HFFc6 (cell line): ENCODE results near the gene ZNF14. TPM values are rescaled to one million over a fixed set of nuclear protein-coding genes. Genes with fewer than 3 reads are reported as not detected.
"Not testable (repeated sequence)": the region's sequence is repeated elsewhere in the genome, so short reads cannot be mapped to it uniquely, and the experiment has no call there.

Source experiments
- DNase-seq: peaks from one replicate; pipeline ENCODE4 v3.0.0-alpha.2; 2018
- H3K27ac Mint-ChIP-seq: 2 replicates; pipeline ENCODE4 v1.8.0; 2020; ENCODE audit warnings: mild to moderate bottlenecking, mixed read lengths
- H3K27me3 Mint-ChIP-seq: 2 replicates; pipeline ENCODE4 v1.8.0; 2021; ENCODE audit warnings: mild to moderate bottlenecking, moderate library complexity, mixed read lengths; ENCODE audit not compliant: insufficient read depth
- H3K36me3 Mint-ChIP-seq: 2 replicates; pipeline ENCODE4 v1.8.0; 2021; ENCODE audit warnings: low read depth, mixed read lengths
- H3K4me1 Mint-ChIP-seq: 2 replicates; pipeline ENCODE4 v1.8.0; 2020; ENCODE audit warnings: low read depth, mixed read lengths
- H3K4me3 Mint-ChIP-seq: 2 replicates; pipeline ENCODE4 v1.8.0; 2020; ENCODE audit warnings: mild to moderate bottlenecking, moderate library complexity, mixed read lengths
- H3K9me3 Mint-ChIP-seq: 2 replicates; pipeline ENCODE4 v1.8.0; 2020; ENCODE audit warnings: mild to moderate bottlenecking, mixed read lengths
- total RNA-seq, 6 experiments: library from RNA; stranded (reverse); fragmentation: NEBNext Ultra II Directional; extraction: Animal tissue kit (Norgen Biotek cat#: 25700); gene quantifications; 2 replicates in 1 of 6; 3 replicates in 5 of 6; pipeline ENCODE4 v1.2.3, GENCODE V29; 2021
- TF ChIP-seq, protein P1 (sequence below): fragments of 200-600 bp; sonication (generic); IDR thresholded peaks from 2 replicates; pipeline ENCODE4 v1.5.0; 2021; ENCODE audit warnings: antibody characterized with exemption, mild to moderate bottlenecking

ZNF14 gene
- total RNA-seq, 6 experiments from 2014 or later = 2.2 to 3.1 (median 2.8) TPM

DNA sequence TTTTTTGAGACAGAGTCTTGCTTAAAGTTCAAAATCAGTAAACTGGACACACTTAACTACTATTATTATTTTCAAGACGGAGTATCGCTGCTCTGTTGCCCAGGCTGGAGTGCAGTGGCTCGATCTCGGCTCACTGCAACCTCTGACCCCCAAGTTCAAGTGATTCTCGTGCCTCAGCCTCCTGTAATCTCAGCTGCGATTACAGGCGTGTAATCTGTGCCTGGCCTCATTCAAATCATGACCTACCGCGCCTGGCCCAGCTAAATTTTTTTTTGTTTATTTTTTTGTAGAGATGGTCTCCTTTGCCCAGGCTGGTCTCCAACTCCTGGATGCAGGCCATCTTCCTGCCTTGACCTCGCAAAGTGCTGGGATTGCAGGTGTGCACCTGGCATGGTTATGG lies 41.2 kb downstream of the ZNF14 start:
- no peaks in the 10 kb centered on the region for H3K4me1 Mint-ChIP-seq
- TF ChIP-seq, protein P1, sequence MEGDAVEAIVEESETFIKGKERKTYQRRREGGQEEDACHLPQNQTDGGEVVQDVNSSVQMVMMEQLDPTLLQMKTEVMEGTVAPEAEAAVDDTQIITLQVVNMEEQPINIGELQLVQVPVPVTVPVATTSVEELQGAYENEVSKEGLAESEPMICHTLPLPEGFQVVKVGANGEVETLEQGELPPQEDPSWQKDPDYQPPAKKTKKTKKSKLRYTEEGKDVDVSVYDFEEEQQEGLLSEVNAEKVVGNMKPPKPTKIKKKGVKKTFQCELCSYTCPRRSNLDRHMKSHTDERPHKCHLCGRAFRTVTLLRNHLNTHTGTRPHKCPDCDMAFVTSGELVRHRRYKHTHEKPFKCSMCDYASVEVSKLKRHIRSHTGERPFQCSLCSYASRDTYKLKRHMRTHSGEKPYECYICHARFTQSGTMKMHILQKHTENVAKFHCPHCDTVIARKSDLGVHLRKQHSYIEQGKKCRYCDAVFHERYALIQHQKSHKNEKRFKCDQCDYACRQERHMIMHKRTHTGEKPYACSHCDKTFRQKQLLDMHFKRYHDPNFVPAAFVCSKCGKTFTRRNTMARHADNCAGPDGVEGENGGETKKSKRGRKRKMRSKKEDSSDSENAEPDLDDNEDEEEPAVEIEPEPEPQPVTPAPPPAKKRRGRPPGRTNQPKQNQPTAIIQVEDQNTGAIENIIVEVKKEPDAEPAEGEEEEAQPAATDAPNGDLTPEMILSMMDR = no peak
- H3K36me3 Mint-ChIP-seq = no peaks in the 10 kb centered on the region
- H3K9me3 Mint-ChIP-seq = peaks cover 18% of the 10 kb centered on the region
- H3K27ac Mint-ChIP-seq = no peak overlapping the region
- DNase-seq = no peak
- peaks cover 1% of the 10 kb centered on the region; the same call in 1 of the 2 replicates for H3K27me3 Mint-ChIP-seq
- H3K4me3 Mint-ChIP-seq = no peak overlapping the region

DNA sequence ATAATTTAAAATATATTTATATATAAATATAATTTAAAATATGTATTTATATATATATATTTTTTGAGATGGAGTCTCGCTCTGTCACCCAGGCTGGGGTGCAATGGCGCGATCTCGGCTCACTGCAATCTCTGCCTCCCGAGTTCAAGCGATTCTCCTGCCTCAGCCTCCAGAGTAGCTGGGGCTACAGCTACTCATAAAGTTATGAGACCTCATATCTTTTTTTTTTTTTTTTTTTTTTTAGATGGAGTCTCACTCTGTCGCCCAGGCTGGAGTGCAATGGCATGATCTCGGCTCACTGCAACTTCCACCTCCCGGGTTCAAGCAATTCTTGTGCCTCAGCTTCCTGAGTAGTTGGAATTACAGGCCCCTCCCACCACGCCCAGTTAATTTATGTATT lies 43.9 kb downstream of the ZNF14 start:
- H3K27me3 Mint-ChIP-seq, DNase-seq, H3K27ac Mint-ChIP-seq, H3K36me3 Mint-ChIP-seq, H3K4me3 Mint-ChIP-seq, H3K4me1 Mint-ChIP-seq: not testable (repeated sequence)
- peaks cover 27% of the 10 kb centered on the region for H3K9me3 Mint-ChIP-seq

DNA sequence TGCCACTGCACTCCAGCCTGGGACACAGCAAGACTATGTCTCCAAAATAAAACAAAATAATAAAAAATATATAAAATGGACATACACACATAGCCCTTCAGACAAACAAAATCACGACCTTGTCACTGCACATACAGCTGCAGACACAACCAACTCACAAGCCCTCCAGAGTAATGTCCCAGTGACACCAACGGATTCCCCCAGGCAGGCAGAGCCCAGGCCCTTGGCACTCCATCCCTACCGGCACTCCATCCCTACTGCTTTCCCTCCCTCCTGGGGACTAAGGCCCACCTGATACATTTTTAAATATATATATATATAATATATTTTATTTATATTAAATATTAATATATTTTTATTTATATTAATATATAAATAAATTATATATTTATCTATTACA lies 45.8 kb downstream of the ZNF14 start:
- peaks cover 27% of the 10 kb centered on the region for H3K36me3 Mint-ChIP-seq
- DNase-seq = no peak
- TF ChIP-seq, protein P1 = no peak

DNA sequence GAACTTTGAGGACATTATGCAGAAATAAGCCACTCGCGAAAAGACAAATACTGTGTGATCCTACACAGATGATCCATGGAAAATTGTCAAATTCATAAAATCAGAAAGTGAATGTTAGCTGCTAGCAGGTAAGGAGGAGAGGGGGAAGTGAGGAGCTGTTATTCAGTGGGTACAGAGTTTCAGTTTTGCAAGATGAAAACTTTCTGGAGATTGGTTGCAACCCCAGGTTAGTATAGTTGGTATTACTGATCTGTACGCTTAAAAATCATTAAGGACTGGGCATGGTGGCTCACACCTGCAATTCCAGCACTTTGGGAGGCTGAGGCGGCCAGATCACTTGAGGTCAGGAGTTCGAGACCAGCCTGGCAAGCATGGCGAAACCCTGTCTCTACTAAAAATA lies 46.3 kb downstream of the ZNF14 start:
- Mint-ChIP-seq H3K27me3 (peaks cover 1% of the 10 kb centered on the region; the same call in 1 of the 2 replicates), H3K36me3 (peaks cover 27% of the 10 kb centered on the region), H3K27ac (no peak overlapping the region)

More for the DNA sequence above, 45.8 kb downstream of the ZNF14 start:
- Mint-ChIP-seq H3K27ac (no peak overlapping the region), H3K27me3 (peaks cover 1% of the 10 kb centered on the region; the same call in 1 of the 2 replicates), H3K9me3 (peaks cover 47% of the 10 kb centered on the region), H3K4me3 (no peak overlapping the region), H3K4me1 (no peaks in the 10 kb centered on the region)

DNA sequence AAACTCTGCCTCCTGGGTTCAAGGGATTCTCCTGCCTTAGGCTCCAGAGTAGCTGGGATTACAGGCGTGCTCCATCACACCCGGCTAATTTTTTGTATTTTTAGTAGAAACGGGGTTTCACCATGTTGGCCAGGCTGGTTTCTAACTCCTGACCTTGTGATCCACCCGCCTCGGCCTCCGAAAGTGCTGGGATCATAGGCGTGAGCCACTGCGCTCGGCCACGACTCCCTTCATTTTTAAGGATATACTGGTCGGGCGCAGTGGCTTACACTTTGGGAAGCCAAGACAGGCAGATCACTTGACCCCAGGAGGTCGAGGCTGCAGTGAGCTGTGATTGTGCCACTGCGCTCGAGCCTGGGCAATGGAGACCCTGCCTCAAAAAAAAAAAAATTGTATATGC lies 46.8 kb downstream of the ZNF14 start:
- Mint-ChIP-seq H3K9me3 (peaks cover 54% of the 10 kb centered on the region), H3K36me3 (peaks cover 32% of the 10 kb centered on the region)
- not testable (repeated sequence) for H3K4me3 Mint-ChIP-seq, DNase-seq, H3K27ac Mint-ChIP-seq, H3K4me1 Mint-ChIP-seq, H3K27me3 Mint-ChIP-seq

More for the DNA sequence above, 46.3 kb downstream of the ZNF14 start:
- H3K9me3 Mint-ChIP-seq = peaks cover 50% of the 10 kb centered on the region
- no peaks in the 10 kb centered on the region for H3K4me1 Mint-ChIP-seq
- no peak overlapping the region for H3K4me3 Mint-ChIP-seq
- no peak for DNase-seq
- TF ChIP-seq, protein P1 = no peak

DNA sequence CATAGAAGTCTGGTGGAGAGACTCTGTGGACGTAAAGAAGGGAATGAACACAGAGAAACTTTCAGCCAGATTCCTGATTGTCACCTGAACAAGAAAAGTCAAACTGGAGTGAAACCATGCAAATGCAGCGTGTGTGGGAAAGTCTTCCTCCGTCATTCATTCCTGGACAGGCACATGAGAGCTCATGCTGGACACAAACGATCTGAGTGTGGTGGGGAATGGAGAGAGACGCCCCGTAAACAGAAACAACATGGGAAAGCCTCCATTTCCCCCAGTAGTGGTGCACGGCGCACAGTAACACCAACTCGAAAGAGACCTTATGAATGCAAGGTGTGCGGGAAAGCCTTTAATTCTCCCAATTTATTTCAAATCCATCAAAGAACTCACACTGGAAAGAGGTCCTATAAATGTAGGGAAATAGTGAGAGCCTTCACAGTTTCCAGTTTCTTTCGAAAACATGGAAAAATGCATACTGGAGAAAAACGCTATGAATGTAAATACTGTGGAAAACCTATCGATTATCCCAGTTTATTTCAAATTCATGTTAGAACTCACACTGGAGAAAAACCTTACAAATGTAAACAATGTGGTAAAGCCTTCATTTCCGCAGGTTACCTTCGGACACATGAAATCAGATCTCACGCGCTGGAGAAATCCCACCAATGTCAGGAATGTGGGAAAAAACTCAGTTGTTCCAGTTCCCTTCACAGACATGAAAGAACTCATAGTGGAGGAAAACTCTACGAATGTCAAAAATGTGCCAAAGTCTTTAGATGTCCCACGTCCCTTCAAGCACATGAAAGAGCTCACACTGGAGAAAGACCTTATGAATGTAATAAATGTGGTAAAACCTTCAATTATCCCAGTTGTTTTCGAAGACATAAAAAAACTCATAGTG lies 53.5 kb downstream of the ZNF14 start:
- H3K36me3 Mint-ChIP-seq = peaks cover 86% of the 10 kb centered on the region
- TF ChIP-seq, protein P1 = no peak
- no peaks in the 10 kb centered on the region for H3K4me1 Mint-ChIP-seq
- H3K9me3 Mint-ChIP-seq = peaks cover 86% of the 10 kb centered on the region
- H3K27me3 Mint-ChIP-seq = no peaks in the 10 kb centered on the region
- DNase-seq = no peak
- H3K27ac Mint-ChIP-seq = no peak overlapping the region
- H3K4me3 Mint-ChIP-seq = no peak overlapping the region
